Smooth muscle cell of the umbilical artery (primary cell): ENCODE data around the gene ZNHIT1. TPM values are rescaled to one million over a fixed set of nuclear protein-coding genes. Genes with fewer than 3 reads are reported as not detected.

Source experiments
- total RNA-seq: library from RNA; depleted of rRNA; stranded (reverse); fragments of >200 nt; gene quantifications from 2 replicates; pipeline ENCODE4 v1.2.3, GENCODE V29; 2014

The ZNHIT1 gene
- total RNA-seq = 48.0 and 99.5 TPM in 2 replicates

DNA sequence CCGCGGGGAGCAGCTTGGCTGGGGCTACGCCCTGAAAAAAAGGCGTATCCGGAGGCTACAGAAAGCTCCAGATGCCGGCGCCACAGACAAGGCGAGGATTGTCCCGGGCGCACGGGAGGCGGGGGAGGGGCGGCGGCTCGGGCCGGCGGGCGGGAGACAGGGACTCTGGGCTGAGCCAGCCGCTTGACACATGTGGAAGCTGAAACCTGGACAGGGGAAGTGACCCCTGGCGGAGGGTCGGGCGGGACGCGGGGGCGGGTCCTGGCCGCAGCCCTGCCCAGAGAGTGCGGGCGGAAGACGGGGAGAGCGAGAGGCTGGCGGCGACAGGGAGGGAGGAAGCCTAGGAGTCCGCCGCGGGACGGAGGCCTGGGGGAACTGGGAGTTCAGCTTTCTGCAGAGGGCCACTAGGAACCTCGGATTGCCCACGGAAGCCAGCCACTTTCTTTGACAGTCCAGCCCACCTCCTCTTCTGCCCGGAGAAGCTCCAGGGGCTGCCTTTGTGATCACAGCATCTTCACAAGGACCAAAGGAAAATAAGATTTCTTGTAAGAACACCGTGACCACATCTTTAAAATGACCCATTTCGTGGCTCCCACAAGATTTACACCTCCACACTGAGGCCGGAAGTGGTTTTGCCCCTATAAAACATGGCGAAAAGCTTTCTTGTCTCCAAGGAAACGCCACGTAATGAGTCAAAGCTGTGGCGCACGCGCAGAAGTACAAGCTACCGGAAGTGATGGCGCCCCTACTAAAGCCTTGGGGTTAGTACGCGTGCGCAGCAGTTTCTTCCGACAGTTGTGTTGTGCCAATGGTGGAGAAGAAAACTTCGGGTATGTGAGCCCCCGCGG lies at the start of gene ZNHIT1, which contains the start of gene PLOD3:
TSS of gene ZNHIT1 (plus strand) at position 778 of the 848 bp plus-strand sequence. CDS start at position 809, 31 bp downstream.
TSS of gene PLOD3 (minus strand) at position 194 of the 848 bp plus-strand sequence. CDS start 307 bp downstream, outside the sequence.

DNA sequence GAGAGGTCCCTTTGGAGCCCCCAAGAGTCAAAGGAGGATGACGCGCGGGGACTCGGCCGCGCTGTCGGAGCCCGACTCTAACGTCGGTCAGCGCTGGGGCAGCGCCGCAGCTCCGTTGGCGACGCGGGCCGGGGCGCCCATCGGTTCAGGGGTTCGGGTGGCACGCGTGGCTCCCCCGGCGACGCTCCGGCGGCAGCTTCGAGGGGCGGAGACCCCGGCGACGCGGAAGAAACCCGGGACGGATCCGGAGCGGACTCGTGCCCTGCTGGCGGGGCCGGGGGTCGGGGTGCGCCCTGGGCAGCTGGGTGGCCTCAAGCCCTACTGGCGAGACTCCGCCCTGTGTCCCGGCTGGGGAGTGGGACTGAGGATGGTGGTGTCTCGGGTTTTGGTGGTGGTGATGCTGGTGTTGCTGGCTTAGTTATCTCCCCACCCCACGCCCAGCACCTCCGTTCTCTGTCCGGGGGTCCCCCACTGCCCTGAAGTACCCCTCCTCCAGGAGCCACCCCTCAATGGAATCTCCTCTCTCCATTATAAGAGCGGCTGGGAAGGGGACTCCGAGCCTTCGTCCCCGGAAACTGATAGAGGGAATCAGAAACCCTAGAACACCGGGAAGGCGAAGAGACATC lies 37.7 kb upstream of the ZNHIT1 start, which contains the start of gene NAT16:
TSS of gene NAT16 (minus strand) at position 164 of the 626 bp plus-strand sequence. CDS start 5,486 bp downstream, outside the sequence.

DNA sequence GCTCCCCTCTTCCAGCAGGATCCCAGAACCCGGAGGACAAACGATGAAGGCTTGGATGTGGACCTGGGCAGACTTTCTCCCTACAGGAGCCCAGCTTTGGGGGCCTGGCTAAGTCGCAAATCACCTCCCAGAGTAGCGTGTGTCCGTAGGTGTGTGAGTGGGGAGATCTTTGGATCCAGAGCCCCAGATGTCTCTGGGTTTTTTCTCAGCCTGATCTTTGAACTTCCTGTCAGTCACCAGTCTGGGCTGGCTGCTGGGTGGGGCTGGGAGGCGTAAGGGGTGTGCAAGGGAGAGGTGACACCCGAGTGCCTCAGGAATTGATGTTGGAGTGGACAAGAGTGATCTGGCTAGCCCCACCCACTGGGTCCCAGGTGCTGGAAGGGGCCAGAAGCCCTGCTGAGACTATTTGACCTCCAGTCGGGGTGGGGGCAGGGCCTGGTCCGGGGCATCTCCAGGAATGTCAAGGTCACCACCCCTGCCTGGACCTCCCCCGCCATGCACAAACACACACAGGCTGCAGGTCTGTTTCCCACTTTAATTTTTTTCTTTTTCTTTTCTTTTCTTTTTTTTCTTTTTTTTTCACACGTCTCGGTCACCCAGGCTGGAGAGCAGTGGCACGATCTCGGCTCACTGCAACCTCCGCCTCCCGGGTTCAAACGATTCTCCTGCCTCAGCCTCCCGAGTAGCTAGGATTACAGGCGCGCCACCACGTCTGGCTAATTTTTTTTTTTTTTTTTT lies 16.9 kb upstream of the ZNHIT1 start, which contains the start of gene MOGAT3:
TSS of gene MOGAT3 (minus strand) at position 175 of the 738 bp plus-strand sequence. CDS start 182 bp downstream, outside the sequence.

DNA sequence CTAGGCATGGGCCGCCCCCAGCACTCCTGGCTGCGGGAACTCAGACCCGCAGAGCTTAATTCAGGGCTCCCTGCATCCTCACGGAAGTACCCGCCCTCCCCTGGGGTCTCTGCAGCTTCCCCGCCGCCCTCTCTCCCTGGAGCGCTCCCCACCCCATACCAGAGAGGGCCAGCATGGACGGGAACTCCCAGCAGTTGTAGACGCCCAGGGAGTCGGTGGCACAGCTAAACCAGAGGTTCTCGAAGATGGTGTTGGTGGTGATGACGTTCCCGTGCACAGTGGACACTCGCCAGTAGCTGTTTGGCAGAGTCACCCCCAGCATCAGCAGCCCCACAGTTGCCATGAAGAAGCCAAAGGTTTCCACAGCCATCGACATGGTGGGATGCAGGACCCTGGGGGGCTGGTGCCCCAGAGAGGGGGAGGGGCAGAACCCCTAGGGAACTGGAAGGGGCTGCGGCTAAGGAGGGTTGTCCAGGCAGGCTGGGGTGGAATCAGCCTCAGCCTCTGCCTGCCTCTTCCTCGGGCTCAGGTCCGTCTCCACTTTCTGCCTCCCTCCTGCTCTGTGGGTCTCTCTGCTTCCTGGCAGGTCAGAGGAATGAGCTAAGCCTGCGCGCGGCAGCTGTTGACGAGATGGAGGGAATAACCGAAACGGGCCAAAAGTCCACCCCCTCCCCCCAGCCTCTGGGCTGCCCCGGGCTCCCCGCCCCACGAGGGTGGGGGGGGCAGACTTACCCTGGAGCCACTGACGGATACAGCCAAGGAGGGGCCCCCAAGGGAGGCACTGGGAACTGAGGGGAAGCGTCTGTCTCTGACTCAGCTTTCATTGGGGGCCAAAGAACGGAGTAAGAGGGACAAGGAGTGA lies 19.5 kb downstream of the ZNHIT1 start, which contains the start of gene CLDN15:
TSS of gene CLDN15 (minus strand) at position 597 of the 862 bp plus-strand sequence. CDS start at position 376, 221 bp downstream.

DNA sequence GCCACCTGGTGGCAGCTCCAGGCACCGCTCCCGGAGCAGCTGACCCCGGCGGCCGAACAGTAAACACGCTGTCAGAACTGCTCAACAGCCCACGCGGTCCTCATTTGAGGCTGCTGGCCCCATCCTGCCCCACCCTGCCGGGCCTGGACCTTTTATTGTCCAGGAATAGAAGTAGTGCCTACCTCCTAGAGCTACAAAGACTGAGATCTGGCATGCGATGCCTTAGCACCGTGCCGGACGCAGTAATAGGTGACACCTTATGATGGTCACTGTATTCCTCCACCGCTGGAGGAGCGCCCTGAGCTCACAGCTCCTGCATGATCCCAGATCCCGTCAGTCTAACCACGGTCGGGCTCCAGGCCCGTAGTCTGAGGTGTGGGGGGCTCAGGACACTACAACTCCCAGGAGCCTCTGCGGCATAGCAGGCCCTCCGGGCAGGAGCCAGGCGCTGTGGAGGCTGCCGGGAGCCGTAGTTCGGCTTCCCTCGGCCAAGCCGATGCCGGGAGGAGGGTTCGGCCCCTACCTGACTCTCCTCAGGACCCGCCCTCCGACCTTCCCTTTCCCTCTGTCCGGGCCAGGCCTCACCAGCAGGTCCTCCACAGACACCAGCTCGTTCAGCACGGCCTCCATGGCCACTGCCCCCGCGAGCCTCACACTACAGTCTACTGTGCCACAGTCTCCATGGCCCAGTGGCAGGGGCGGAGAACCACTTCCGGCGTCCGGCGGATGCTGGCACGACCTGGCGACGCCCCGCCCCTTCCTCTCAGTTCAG lies 26.6 kb downstream of the ZNHIT1 start, which contains the start of gene FIS1:
TSS of gene FIS1 (minus strand) at position 707 of the 772 bp plus-strand sequence. CDS start at position 630, 77 bp downstream.

Other genes starting within 250 kb of the ZNHIT1 start
- gene MUC12, start 248.6 kb upstream of the ZNHIT1 start, total RNA-seq = 0.60 and 1.2 TPM in 2 replicates
- not detected in 2 replicates for gene MUC17, start 198.1 kb upstream of the ZNHIT1 start, total RNA-seq
- 14.3 and 36.2 TPM in 2 replicates for gene TRIM56, start 132.7 kb upstream of the ZNHIT1 start, total RNA-seq
- gene SERPINE1, start 91.1 kb upstream of the ZNHIT1 start, total RNA-seq = 2,093 and 7,246 TPM in 2 replicates
- gene AP1S1, start 63.7 kb upstream of the ZNHIT1 start, total RNA-seq = 162 and 177 TPM in 2 replicates
- 3.0 and 20.7 TPM in 2 replicates for gene VGF, start 52.6 kb upstream of the ZNHIT1 start, total RNA-seq
- not detected in 2 replicates for gene NAT16, start 37.9 kb upstream of the ZNHIT1 start, total RNA-seq
- gene MOGAT3, start 17.1 kb upstream of the ZNHIT1 start, total RNA-seq = not detected in 2 replicates
- 156 and 234 TPM in 2 replicates for gene PLOD3, start 584 bp upstream of the ZNHIT1 start, total RNA-seq
- 2.1 and 2.9 TPM in 2 replicates for gene CLDN15, start 19.6 kb downstream of the ZNHIT1 start, total RNA-seq
- 128 and 264 TPM in 2 replicates for gene FIS1, start 26.9 kb downstream of the ZNHIT1 start, total RNA-seq
- 18.9 and 23.8 TPM in 2 replicates for gene IFT22, start 103.6 kb downstream of the ZNHIT1 start, total RNA-seq
- not detected in 2 replicates for gene COL26A1, start 144.7 kb downstream of the ZNHIT1 start, total RNA-seq